ENCODE measurements around the gene TUBA4A. TPM values are rescaled to one million over a fixed set of nuclear protein-coding genes. Genes with fewer than 3 reads are reported as not detected.
A peak's percentile ranks its signal among the peaks of the same experiment; 100 is the strongest.

Gene TUBA4A
- total and polyA plus RNA-seq, 9 of the 15 experiments (the other 6 are each of a cell fraction or from before 2014, with no cell fraction given): 25.1 to 174 (median 42.4) TPM

DNA sequence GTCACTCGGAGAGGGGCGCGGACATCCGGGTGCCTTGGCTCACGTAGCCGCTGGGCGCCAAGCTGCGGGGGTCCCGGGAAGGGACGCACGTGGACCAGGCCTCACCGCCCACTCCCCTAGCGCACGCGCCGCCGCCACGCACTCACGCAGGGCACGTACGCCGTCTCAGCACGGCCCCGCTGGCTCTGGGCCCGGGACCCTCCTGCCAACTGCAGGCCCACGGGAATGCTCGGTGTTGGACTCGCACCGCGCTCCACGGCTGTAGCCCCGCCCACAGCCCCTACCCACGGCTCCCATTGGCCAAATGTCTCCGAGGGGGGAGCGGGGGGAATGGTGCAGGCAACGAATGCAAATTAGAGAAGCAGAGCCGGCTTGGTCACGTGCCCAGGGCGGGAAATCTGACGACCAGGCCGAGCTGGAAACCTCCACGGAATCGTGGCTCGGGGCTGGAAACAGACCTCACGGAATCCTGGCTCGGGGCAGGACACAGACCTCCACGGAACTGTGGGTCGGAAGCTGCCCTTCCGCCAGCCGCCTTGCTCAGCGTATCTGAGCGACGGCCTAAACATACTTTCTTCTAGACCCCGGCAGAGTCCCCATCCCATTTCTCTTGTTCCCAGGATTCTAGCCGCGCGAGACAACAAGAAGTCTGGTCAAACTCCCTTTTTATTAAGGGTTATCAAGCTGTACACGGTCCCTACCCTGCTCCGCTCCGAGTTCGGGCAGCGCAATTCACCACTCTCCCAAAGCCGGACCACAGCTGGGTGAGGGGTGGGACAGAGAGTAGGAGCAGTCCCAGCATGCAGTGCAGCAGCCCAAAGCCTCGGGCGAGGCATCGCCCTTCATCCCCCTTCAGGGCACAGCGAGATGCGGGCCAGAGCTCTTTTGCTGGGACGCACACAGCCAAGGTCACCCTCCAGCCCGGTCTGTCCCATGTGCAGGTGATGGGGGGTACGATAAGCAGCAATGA lies 34.7 kb downstream of the TUBA4A start, which contains the start of gene ABCB6 (continued):
- TF ChIP-seq CTCF (IDR thresholded peaks at IDR 0.05 in 2 of 3, conservative IDR thresholded peaks at IDR 0.05 in 1 of 3; ENCODE audit: insufficient read depth in 2 of 3, low read depth in 1 of 3, low read length in 3 of 3) (no peak), KAT7 (CRISPR knock-in tag; IDR thresholded peaks at IDR 0.05; ENCODE audit: borderline replicate concordance) (peak; percentile 47; the same call in 1 of the 2 replicates), BHLHE40 (IDR thresholded peaks at IDR 0.05; ENCODE audit: low read length) (peak; percentile 96), CREM (IDR thresholded peaks at IDR 0.05; ENCODE audit: low read depth) (peak; percentile 38), ETS1 (conservative IDR thresholded peaks at IDR 0.05; ENCODE audit: control insufficient read depth, low read depth, low read length) (0 out of 2 replicates have a peak, but pooled peaks have one; percentile 17), CHD2 (IDR thresholded peaks at IDR 0.05; ENCODE audit: low read depth, low read length) (no peak; the same call in 1 of the 2 replicates), NFRKB (IDR thresholded peaks at IDR 0.05; ENCODE audit: low read depth) (no peak), STAG1 (CRISPR knock-in tag; IDR thresholded peaks at IDR 0.05; ENCODE audit: borderline replicate concordance) (no peak), CXXC5 (CRISPR knock-in tag; IDR thresholded peaks at IDR 0.05) (peak; percentile 72), PKNOX1 (IDR thresholded peaks at IDR 0.05) (0 out of 2 replicates have a peak, but pooled peaks have one; percentile 1), MECOM (CRISPR knock-in tag; IDR thresholded peaks at IDR 0.05) (no peak), MEIS2 (IDR thresholded peaks at IDR 0.05; ENCODE audit: partially characterized antibody) (no peak), ZNF175 (CRISPR knock-in tag; IDR thresholded peaks at IDR 0.05; ENCODE audit: low read depth) (no peak), LEF1 (IDR thresholded peaks at IDR 0.05) (no peak), POLR2B (IDR thresholded peaks at IDR 0.05; ENCODE audit: low read depth, partially characterized antibody) (peak; percentile 74), ZNF707 (CRISPR knock-in tag; conservative IDR thresholded peaks at IDR 0.05) (no peak), CEBPZ (IDR thresholded peaks at IDR 0.05; ENCODE audit: borderline replicate concordance, low read depth, low read length) (no peak), SMAD3 (CRISPR knock-in tag; conservative IDR thresholded peaks at IDR 0.05) (no peak), ZNF143 (CRISPR knock-in tag; IDR thresholded peaks at IDR 0.05) (0 out of 2 replicates have a peak, but pooled peaks have one; percentile 16), PHF8 (IDR thresholded peaks at IDR 0.05; ENCODE audit: borderline replicate concordance, low read length) (peak; percentile 76; the same call in 1 of the 2 replicates)
